Measurements from ENCODE around the gene NCOR1.

GRCh38 chr17:16189791-16190348, 25.5 kb downstream of the NCOR1 start:
- no peak for TF ChIP-seq CTCF (IDR thresholded peaks at IDR 0.05)
- TF ChIP-seq POLR2A (IDR thresholded peaks at IDR 0.05), result no peak
